AG20443 (cell line): ENCODE results near the gene LIN7A.

Source experiments
- DNase-seq: peaks from one replicate; pipeline ENCODE4 v3.0.0; 2012; ENCODE audit warnings: low spot score, mixed read lengths

LIN7A gene

DNA sequence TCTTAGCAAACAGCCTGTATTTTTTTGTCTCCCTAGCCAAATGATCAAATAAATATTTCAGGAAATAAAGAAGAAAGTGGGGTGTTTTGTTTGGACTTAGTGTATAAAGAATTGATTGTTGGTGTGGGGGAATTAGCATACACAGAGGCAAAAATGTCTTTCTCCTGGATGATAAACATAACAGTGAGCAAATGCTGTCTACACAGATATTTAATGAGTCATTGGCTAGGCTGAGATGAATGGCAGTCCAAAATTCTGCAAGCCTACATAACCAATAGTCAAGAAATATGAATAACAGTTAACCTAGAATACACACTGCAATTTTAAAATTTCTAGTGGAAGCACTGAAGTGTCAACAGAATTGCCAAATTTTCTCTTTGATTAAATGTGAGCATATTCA, 185.3 kb downstream of the LIN7A start:
- DNase-seq, result no peak

DNA sequence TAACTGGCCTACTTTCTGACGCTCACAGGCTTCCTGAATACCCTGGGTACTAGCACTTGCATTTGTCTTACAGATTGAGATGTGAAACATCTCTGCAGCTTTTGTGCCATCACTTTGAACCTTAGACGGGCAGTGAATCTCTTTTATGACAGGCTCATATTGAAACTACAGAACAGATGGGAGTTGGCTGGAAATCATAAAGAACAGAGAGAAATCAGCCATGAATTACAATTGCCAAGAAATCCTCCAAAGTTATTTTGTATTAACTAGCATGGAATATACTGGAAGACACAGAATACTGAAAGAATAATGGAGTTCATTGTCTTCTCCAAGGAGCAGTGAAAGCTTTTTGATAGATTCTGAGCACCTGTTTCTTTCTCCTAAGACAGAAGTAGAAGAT, 188.3 kb downstream of the LIN7A start:
- no peak for DNase-seq

DNA sequence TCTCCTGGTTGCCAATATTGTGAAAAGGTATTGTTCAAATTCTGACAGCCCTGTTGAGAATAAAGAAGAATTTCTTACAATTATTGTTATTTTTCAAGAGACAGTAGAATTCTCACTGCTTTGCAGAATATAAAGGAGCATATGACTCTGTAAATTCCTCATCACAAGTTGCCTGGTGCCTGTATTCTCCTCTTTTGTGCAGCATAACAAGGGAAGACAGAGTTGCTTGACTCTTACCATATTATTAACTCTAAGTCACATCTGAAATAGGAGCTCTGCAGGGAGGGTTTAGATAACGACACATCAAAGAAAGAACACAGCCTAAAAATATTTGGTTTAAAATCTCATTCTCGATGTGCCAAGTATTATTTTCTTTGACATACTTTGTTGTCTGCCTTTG, 189.9 kb downstream of the LIN7A start:
- DNase-seq, result no peak

DNA sequence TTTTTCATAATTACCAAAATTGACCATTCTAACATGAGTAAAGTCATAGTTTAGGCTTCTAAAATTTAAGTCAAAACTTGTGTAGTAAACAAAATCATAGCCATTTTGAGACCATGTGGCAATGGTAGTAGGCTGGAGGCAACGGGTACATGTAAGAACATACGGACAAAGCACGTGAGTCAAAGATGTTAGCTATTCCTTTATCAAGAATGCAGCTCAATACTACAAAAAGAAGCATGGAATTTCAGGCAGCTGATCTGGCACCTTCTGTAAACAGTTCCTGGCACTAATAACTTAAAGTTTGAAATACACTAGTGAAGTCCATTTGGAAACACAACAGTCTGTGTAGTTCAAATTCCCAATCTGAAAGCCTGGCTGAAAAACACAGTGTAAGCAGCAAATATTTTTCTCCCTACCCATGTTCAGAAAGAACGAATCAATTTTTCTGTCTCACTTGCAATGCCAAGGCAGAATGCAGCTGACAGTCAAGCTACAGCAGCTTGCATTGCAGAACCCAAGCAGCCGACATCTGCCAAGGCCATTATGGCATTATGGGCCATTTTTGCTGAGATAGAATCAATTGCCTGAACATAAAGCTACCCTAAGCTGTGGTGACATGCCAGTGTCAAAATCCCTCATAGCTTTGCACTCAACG, 191.8 kb downstream of the LIN7A start:
- DNase-seq, result no peak
